Measurements from ENCODE around the gene PAF1. TPM values are rescaled to one million over a fixed set of nuclear protein-coding genes. Genes with fewer than 3 reads are reported as not detected.

PAF1 gene
- polyA plus RNA-seq, 1 donor (not counting 4 experiments of a cell fraction or from before 2014, with no cell fraction given), result 39.4 TPM

DNA sequence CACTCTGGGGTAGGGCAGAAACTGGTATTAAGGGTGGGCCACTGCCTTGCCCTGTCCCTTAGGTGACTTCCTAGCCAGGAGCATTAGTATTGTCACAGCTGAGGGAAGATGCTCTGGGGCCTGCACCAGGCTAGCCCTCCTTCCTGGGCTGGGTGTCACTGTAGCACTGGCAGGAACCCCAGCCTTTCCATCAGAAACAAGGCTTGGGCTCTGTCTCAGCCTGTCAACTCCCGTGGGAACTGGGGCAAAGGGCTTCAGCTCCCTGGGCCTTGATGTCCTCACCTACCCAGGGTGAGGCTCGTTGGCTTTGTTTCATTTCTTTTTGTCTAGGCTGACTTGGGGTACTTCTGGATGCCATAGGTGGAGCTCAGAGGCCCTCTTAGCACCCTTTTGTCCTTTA lies 18.0 kb downstream of the PAF1 start:
- H3K27me3 ChIP-seq (ENCODE audit: control insufficient read depth, extremely low read depth, insufficient read depth, low read length), result no peaks in the 10 kb centered on the region
- no peaks in the 10 kb centered on the region for H3K9me3 ChIP-seq (ENCODE audit: control insufficient read depth, low read depth, low read length)
- no peaks in the 10 kb centered on the region for H3K9me1 ChIP-seq (ENCODE audit: control insufficient read depth, extremely low read depth, insufficient read depth, low read length)
- no peak overlapping the region for H3K27ac ChIP-seq (ENCODE audit: control insufficient read depth, insufficient read depth, low read length)
- H3K4me1 ChIP-seq (ENCODE audit: control insufficient read depth, extremely low read depth, insufficient read depth, low read length), result no peaks in the 10 kb centered on the region
- peaks cover 48 to 52% of the 10 kb centered on the region in 2 experiments for H3K36me3 ChIP-seq (ENCODE audit: control insufficient read depth in 2 of 2, extremely low read depth in 1 of 2, insufficient read depth in 2 of 2, low read length in 2 of 2)
- H3K9ac ChIP-seq (ENCODE audit: control insufficient read depth, extremely low read depth, insufficient read depth, low read length), result no peak overlapping the region
- dilution Hi-C loops (cut with MboI; ENCODE audit: extremely low pct_ligation_motif_present, low sequenced_read_pairs), result no loop called here
- no peak overlapping the region for H3K4me3 ChIP-seq (ENCODE audit: control insufficient read depth in 2 of 3, extremely low read depth in 1 of 3, insufficient read depth in 2 of 3, low read depth in 1 of 3, low read length in 3 of 3)
- H2AFZ ChIP-seq (ENCODE audit: control insufficient read depth, low read length), result no peak overlapping the region
- no peak for TF ChIP-seq EZH2 (IDR thresholded peaks at IDR 0.05; ENCODE audit: low read length)
- TF ChIP-seq, protein P1, sequence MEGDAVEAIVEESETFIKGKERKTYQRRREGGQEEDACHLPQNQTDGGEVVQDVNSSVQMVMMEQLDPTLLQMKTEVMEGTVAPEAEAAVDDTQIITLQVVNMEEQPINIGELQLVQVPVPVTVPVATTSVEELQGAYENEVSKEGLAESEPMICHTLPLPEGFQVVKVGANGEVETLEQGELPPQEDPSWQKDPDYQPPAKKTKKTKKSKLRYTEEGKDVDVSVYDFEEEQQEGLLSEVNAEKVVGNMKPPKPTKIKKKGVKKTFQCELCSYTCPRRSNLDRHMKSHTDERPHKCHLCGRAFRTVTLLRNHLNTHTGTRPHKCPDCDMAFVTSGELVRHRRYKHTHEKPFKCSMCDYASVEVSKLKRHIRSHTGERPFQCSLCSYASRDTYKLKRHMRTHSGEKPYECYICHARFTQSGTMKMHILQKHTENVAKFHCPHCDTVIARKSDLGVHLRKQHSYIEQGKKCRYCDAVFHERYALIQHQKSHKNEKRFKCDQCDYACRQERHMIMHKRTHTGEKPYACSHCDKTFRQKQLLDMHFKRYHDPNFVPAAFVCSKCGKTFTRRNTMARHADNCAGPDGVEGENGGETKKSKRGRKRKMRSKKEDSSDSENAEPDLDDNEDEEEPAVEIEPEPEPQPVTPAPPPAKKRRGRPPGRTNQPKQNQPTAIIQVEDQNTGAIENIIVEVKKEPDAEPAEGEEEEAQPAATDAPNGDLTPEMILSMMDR (optimal IDR thresholded peaks at IDR 0.05 in 1 of 3, IDR thresholded peaks at IDR 0.05 in 1 of 3, conservative IDR thresholded peaks at IDR 0.05 in 1 of 3; ENCODE audit: extremely low read depth in 1 of 3, insufficient read depth in 2 of 3, low read length in 3 of 3), result no peak
- H3K79me2 ChIP-seq (ENCODE audit: control insufficient read depth, insufficient read depth, low read length), result no peaks in the 10 kb centered on the region
- H3K4me2 ChIP-seq (ENCODE audit: control insufficient read depth, extremely low read depth, insufficient read depth, low read depth, low read length), result no peak overlapping the region
- no peak for FAIRE-seq
- no peaks in the 10 kb centered on the region for H4K20me1 ChIP-seq (ENCODE audit: control insufficient read depth, extremely low read depth, insufficient read depth, low read length)
- no peak for DNase-seq (ENCODE audit: low read depth, low spot score)

DNA sequence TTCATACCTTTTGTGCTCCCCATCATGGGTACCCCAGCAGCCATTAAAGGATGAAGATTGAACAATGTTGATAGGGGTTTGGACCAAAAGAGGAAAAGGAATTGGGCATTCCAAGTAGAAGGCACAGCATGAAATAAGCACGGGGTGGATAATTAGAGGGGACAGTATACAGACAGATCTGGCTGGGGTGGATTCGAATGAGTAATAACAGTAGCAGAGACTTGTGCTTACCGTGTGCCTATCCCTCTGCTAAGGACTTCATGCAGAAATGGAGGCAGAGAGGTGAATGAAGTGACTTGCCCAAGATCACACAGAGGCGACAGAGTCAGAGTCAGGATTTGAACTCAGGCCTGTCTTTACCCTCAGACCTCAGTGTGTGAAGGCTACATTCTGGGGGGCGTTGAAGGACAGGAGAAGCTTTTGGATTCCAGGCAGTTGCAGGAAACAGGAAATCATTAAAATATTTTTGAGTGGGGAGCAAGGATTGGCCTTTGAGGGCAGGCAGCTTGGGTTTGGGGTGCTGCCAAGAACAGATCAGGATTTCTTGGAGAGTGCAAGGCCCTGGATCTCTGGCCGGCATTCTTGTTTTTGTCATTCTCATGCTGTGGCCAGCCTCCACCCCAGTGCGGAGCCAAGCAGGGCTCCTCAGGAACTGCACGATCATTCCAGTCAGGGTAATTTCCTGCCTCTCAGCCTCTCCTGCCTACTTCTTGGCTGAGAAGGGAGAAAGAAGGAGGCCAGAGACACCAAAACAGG lies 18.7 kb downstream of the PAF1 start:
- Histone ChIP-seq H3K9me3 (ENCODE audit: control insufficient read depth, low read depth, low read length) (no peaks in the 10 kb centered on the region), H3K4me3 (ENCODE audit: control insufficient read depth in 2 of 3, extremely low read depth in 1 of 3, insufficient read depth in 2 of 3, low read depth in 1 of 3, low read length in 3 of 3) (no peak overlapping the region), H3K27ac (ENCODE audit: control insufficient read depth, insufficient read depth, low read length) (no peak overlapping the region), H4K20me1 (ENCODE audit: control insufficient read depth, extremely low read depth, insufficient read depth, low read length) (no peaks in the 10 kb centered on the region), H3K9ac (ENCODE audit: control insufficient read depth, extremely low read depth, insufficient read depth, low read length) (no peak overlapping the region), H3K79me2 (ENCODE audit: control insufficient read depth, insufficient read depth, low read length) (no peaks in the 10 kb centered on the region), H3K4me1 (ENCODE audit: control insufficient read depth, extremely low read depth, insufficient read depth, low read length) (no peaks in the 10 kb centered on the region), H3K9me1 (ENCODE audit: control insufficient read depth, extremely low read depth, insufficient read depth, low read length) (no peaks in the 10 kb centered on the region), H2AFZ (ENCODE audit: control insufficient read depth, low read length) (no peak overlapping the region), H3K36me3 (ENCODE audit: control insufficient read depth in 2 of 2, extremely low read depth in 1 of 2, insufficient read depth in 2 of 2, low read length in 2 of 2) (peaks cover 41 to 47% of the 10 kb centered on the region in 2 experiments), H3K27me3 (ENCODE audit: control insufficient read depth, extremely low read depth, insufficient read depth, low read length) (no peaks in the 10 kb centered on the region), H3K4me2 (ENCODE audit: control insufficient read depth, extremely low read depth, insufficient read depth, low read depth, low read length) (no peak overlapping the region)
- TF ChIP-seq EZH2 (IDR thresholded peaks at IDR 0.05; ENCODE audit: low read length), result no peak
- TF ChIP-seq, protein P1 (optimal IDR thresholded peaks at IDR 0.05 in 1 of 3, IDR thresholded peaks at IDR 0.05 in 1 of 3, conservative IDR thresholded peaks at IDR 0.05 in 1 of 3; ENCODE audit: extremely low read depth in 1 of 3, insufficient read depth in 2 of 3, low read length in 3 of 3), result no peak
- DNase-seq (ENCODE audit: low read depth, low spot score) (no peak), FAIRE-seq (no peak)
- dilution Hi-C loops (cut with MboI; ENCODE audit: extremely low pct_ligation_motif_present, low sequenced_read_pairs), result no loop called here

All from keratinocyte (primary cell).